PC-9 (cell line): ENCODE data around the gene MPC2. TPM values are rescaled to one million over a fixed set of nuclear protein-coding genes. Genes with fewer than 3 reads are reported as not detected.
"Not testable (repeated sequence)": the region's sequence is repeated elsewhere in the genome, so short reads cannot be mapped to it uniquely, and the experiment has no call there.

Experiments
- BruUV-seq: library from RNA; stranded (reverse); fragments of 400-500 nt; replicated peaks from 2 replicates; lab custom pipeline; 2021; lab: Mats Ljungman, UMichigan
- CTCF ChIA-PET: fragments of 300-600 bp; sonication (Branson Sonifier 250); formaldehyde crosslinking; loops from one replicate; lab custom pipeline; 2022; ENCODE audit warnings: antibody characterized with exemption; lab: Charles Lee
- POLR2A ChIA-PET: fragments of 300-600 bp; sonication (Branson Sonifier 250); formaldehyde crosslinking; loops from one replicate; lab custom pipeline; 2022; ENCODE audit warnings: antibody characterized with exemption; ENCODE audit not compliant: unreplicated experiment; lab: Charles Lee
- DNase-seq, 2 experiments: peaks; one replicate each; pipeline versions ENCODE4 v3.0.0 to v3.0.0-alpha.2; 2015 to 2022; ENCODE audit warnings: mixed read lengths in 1 of 2
- H2AFZ ChIP-seq: fragments of 200-600 bp; sonication (generic); 2 replicates; pipeline ENCODE4 v1.8.1; 2017; ENCODE audit warnings: antibody characterized with exemption
- H3F3A ChIP-seq: fragments of 200-600 bp; sonication (generic); 2 replicates; pipeline ENCODE4 v1.8.1; 2017; ENCODE audit warnings: antibody characterized with exemption, mild to moderate bottlenecking, low read depth; ENCODE audit not compliant: insufficient read depth
- H3K27ac ChIP-seq: fragments of 200-600 bp; sonication (generic); 2 replicates; pipeline ENCODE4 v1.6.1; 2016; ENCODE audit warnings: mixed run types
- H3K27me3 ChIP-seq: fragments of 200-600 bp; sonication (generic); 2 replicates; pipeline ENCODE4 v1.6.1; 2016; ENCODE audit warnings: low read depth, mixed run types; ENCODE audit not compliant: insufficient read depth
- H3K36me3 ChIP-seq: fragments of 200-600 bp; sonication (generic); 2 replicates; pipeline ENCODE4 v1.6.1; 2016; ENCODE audit warnings: low read depth, mixed run types
- H3K4me1 ChIP-seq: fragments of 200-600 bp; sonication (generic); replicated peaks from 2 replicates; pipeline ENCODE4 v1.6.1; 2016; ENCODE audit warnings: mixed run types; ENCODE audit not compliant: insufficient read depth
- H3K4me2 ChIP-seq: fragments of 200-600 bp; sonication (generic); 2 replicates; pipeline ENCODE4 v1.6.1; 2017; ENCODE audit warnings: mixed run types
- H3K4me3 ChIP-seq: fragments of 200-600 bp; sonication (generic); 2 replicates; pipeline ENCODE4 v1.6.1; 2016; ENCODE audit warnings: mixed run types
- H3K79me2 ChIP-seq: fragments of 200-600 bp; sonication (generic); 2 replicates; pipeline ENCODE4 v1.6.1; 2017; ENCODE audit warnings: low read depth, mixed run types
- H3K9me2 ChIP-seq: fragments of 200-600 bp; sonication (generic); 2 replicates; pipeline ENCODE4 v1.8.1; 2017; ENCODE audit warnings: mild to moderate bottlenecking; ENCODE audit not compliant: insufficient read depth
- H3K9me3 ChIP-seq: fragments of 200-600 bp; sonication (generic); 2 replicates; pipeline ENCODE4 v1.8.1; 2016; ENCODE audit warnings: low read depth; ENCODE audit not compliant: insufficient read depth
- H4K20me1 ChIP-seq: fragments of 200-600 bp; sonication (generic); 2 replicates; pipeline ENCODE4 v1.8.1; 2017; ENCODE audit not compliant: insufficient read depth
- EZH2 ChIP-seq: fragments of 200-600 bp; sonication (generic); IDR thresholded peaks from 2 replicates; pipeline ENCODE4 v1.8.0; 2017; ENCODE audit warnings: antibody characterized with exemption, low read depth
- intact Hi-C: fragments of 100-400 bp; cut with micrococcal nuclease; formaldehyde crosslinking; loops from one replicate; pipeline ENCODE4 v1.10.0; 2022; ENCODE audit not compliant: unreplicated experiment
- total RNA-seq: library from RNA; stranded (reverse); gene quantifications from 2 replicates; pipeline ENCODE4 v1.2.3, GENCODE V29; 2021
- TF ChIP-seq, protein P1 (sequence below): fragments of 200-600 bp; sonication (generic); conservative IDR thresholded peaks from 2 replicates; pipeline ENCODE4 v1.6.1; 2017; ENCODE audit warnings: mixed run types, antibody characterized with exemption, mild to moderate bottlenecking, moderate library complexity

The MPC2 gene
- total RNA-seq, 1 experiment from 2014 or later: 78.7 TPM

DNA sequence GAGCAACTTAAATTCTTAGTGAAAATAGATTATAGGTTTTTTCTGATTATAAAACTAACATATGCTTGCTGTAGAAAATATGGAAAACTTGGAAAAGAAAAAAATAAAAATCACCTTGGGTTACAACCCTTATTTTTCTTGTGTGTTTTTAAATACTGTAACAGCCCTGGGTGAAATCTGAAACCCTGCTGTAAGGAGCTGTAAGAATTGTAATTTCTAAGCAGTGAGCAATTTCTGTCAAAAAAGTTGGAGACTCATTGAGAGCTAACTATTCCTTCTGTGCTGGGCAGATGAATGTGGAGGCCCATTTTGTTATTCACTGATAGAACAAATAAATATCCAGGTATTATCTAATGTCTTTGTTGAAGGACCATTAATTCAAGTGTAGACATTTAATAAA, 65.5 kb downstream of the MPC2 start:
- no peak overlapping the region for H3K27ac ChIP-seq
- ChIA-PET POLR2A (interaction anchor here (0.6 kb wide), 1 partner anchor 98 kb away, joined by 6 read pairs; no protein-coding TSS in a partner anchor), CTCF (no interaction called here)
- no peaks in the 10 kb centered on the region for H3K9me2 ChIP-seq
- H3K4me1 ChIP-seq: no peaks in the 10 kb centered on the region
- intact Hi-C loops: no loop called here
- H3K36me3 ChIP-seq: no peaks in the 10 kb centered on the region
- H3F3A ChIP-seq: no peaks in the 10 kb centered on the region
- H3K9me3 ChIP-seq: no peaks in the 10 kb centered on the region
- H3K4me2 ChIP-seq: no peak overlapping the region
- no peak for DNase-seq
- H3K4me3 ChIP-seq: no peak overlapping the region
- no TSS peak for BruUV-seq
- H4K20me1 ChIP-seq: no peaks in the 10 kb centered on the region
- H3K27me3 ChIP-seq: no peaks in the 10 kb centered on the region
- H3K79me2 ChIP-seq: no peaks in the 10 kb centered on the region
- TF ChIP-seq, protein P1, sequence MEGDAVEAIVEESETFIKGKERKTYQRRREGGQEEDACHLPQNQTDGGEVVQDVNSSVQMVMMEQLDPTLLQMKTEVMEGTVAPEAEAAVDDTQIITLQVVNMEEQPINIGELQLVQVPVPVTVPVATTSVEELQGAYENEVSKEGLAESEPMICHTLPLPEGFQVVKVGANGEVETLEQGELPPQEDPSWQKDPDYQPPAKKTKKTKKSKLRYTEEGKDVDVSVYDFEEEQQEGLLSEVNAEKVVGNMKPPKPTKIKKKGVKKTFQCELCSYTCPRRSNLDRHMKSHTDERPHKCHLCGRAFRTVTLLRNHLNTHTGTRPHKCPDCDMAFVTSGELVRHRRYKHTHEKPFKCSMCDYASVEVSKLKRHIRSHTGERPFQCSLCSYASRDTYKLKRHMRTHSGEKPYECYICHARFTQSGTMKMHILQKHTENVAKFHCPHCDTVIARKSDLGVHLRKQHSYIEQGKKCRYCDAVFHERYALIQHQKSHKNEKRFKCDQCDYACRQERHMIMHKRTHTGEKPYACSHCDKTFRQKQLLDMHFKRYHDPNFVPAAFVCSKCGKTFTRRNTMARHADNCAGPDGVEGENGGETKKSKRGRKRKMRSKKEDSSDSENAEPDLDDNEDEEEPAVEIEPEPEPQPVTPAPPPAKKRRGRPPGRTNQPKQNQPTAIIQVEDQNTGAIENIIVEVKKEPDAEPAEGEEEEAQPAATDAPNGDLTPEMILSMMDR: no peak
- no peak for TF ChIP-seq EZH2
- no peak overlapping the region for H2AFZ ChIP-seq

GRCh38 chr1:167869157-167870001, 67.5 kb downstream of the MPC2 start:
- H3K4me1 ChIP-seq, H3K4me2 ChIP-seq, H2AFZ ChIP-seq, H3K27me3 ChIP-seq, H4K20me1 ChIP-seq, H3K9me2 ChIP-seq, H3K4me3 ChIP-seq, POLR2A ChIA-PET, H3K79me2 ChIP-seq, H3K9me3 ChIP-seq, CTCF ChIA-PET, intact Hi-C loops, H3F3A ChIP-seq, H3K36me3 ChIP-seq, BruUV-seq, H3K27ac ChIP-seq, DNase-seq: not testable (repeated sequence)

- CTCF ChIA-PET, intact Hi-C loops: not testable (repeated sequence)
These were observed 70.0 kb downstream of the MPC2 start for GRCh38 chr1:167866739-167867414.

More at GRCh38 chr1:167866739-167867414, 70.0 kb downstream of the MPC2 start:
- POLR2A ChIA-PET, H3K27me3 ChIP-seq, H3F3A ChIP-seq, H3K4me3 ChIP-seq, H3K9me2 ChIP-seq, H3K9me3 ChIP-seq, H3K4me2 ChIP-seq, DNase-seq, H3K36me3 ChIP-seq, BruUV-seq, H3K27ac ChIP-seq, H3K79me2 ChIP-seq, H4K20me1 ChIP-seq, H3K4me1 ChIP-seq, H2AFZ ChIP-seq: not testable (repeated sequence)

Other genes starting within 250 kb of the MPC2 start
- 67.8 and 80.3 TPM in 2 replicates for gene MPZL1, start 215.1 kb downstream of the MPC2 start, total RNA-seq
- gene ADCY10, start 22.9 kb downstream of the MPC2 start, total RNA-seq: 0.28 and 0.46 TPM in 2 replicates
- 51.8 and 77.4 TPM in 2 replicates for gene DCAF6, start 389 bp downstream of the MPC2 start, total RNA-seq
- 6.0 and 6.7 TPM in 2 replicates for gene GPR161, start 199.9 kb upstream of the MPC2 start, total RNA-seq
- 34.1 and 47.7 TPM in 2 replicates for gene TIPRL, start 241.9 kb upstream of the MPC2 start, total RNA-seq